GM13976 (cell line): ENCODE measurements around the gene RNF167.

Experiments used
- DNase-seq: peaks from one replicate; pipeline ENCODE4 v3.0.0; 2012; ENCODE audit warnings: low spot score
- in situ Hi-C: fragments of 300-500 bp; cut with MboI; formaldehyde crosslinking; loops from one replicate; pipeline ENCODE4 v1.12.0; 2022; ENCODE audit warnings: low sequenced_read_pairs, mixed read lengths, inconsistent platforms; ENCODE audit not compliant: unreplicated experiment
- TF ChIP-seq, protein P1 (sequence below): IDR thresholded peaks from 2 replicates; pipeline ENCODE4 v1.5.1; 2012; ENCODE audit warnings: borderline replicate concordance, mild to moderate bottlenecking; ENCODE audit not compliant: insufficient read depth; ENCODE audit errors: extremely low read depth, missing control alignments, control extremely low read depth

The RNF167 gene

DNA sequence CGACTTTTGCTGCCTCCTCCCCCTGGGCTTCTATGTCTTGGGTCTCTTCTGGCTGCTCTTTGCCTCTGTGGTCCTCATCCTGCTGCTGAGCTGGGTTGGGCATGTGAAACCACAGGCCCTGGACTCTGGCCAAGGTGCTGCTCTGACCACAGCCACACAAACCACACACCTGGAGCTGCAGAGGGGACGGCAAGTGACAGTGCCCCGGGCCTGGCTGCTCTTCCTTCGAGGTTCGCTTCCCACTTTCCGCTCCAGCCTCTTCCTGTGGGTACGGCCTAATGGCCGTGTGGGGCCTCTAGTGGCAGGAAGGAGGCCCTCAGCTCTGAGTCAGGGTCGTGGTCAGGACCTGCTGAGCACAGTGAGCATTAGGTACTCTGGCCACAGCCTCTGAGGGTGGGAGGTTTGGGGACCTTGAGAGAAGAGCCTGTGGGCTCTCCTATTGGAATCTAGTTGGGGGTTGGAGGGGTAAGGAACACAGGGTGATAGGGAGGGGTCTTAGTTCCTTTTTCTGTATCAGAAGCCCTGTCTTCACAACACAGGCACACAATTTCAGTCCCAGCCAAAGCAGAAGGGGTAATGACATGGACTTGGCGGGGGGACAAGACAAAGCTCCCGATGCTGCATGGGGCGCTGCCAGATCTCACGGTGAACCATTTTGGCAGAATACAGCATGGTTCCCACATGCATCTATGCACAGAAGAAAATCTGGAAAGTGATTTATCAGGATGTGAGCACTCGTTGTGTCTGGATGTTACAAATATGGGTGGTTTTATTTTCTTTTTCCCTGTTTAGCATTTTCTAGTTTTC is 5.7 kb upstream of the RNF167 start:
- DNase-seq = peak; percentile 58
- in situ Hi-C loops = no loop called here
- TF ChIP-seq, protein P1, sequence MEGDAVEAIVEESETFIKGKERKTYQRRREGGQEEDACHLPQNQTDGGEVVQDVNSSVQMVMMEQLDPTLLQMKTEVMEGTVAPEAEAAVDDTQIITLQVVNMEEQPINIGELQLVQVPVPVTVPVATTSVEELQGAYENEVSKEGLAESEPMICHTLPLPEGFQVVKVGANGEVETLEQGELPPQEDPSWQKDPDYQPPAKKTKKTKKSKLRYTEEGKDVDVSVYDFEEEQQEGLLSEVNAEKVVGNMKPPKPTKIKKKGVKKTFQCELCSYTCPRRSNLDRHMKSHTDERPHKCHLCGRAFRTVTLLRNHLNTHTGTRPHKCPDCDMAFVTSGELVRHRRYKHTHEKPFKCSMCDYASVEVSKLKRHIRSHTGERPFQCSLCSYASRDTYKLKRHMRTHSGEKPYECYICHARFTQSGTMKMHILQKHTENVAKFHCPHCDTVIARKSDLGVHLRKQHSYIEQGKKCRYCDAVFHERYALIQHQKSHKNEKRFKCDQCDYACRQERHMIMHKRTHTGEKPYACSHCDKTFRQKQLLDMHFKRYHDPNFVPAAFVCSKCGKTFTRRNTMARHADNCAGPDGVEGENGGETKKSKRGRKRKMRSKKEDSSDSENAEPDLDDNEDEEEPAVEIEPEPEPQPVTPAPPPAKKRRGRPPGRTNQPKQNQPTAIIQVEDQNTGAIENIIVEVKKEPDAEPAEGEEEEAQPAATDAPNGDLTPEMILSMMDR = peak; percentile 29

DNA sequence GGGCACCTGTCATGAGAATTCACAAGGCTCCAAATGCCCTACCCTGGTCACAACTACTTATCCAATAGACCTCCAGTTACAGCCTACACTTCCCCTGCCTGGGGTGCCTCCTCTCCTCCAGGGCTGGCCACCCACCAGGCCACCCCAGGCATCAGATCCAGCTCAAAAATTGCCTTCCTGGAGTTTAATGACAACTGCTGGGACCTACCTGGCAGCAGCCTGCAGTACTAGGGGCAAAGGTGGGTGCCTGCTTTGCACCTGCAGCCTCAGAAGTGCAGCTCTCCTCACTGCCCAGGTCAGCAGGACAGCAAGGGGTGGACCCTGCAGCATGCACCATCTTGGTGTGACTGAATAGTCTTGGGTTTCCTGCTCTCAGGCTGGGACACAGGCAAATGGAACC is 4.4 kb upstream of the RNF167 start:
- TF ChIP-seq, protein P1 = no peak
- DNase-seq = no peak
- in situ Hi-C loops = no loop called here

DNA sequence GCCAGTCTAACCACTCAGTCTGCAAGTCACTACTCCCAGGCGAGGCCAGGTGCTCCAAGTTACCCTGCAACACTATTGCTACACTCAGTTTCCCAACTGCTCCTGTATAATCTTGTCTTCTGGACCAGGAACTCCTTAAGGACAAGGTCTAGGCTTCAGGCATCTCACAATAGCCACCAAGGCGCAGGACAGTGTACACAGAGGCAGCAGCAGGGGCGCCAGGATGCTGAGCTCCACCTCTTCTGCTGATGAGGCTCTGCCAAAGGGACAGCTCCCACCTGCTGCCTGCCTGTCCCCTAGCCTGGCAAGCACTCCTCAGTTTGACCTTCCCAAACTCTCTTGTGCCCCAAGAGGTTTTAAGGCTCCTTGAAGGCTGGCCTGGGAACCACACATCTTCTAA is 3.6 kb upstream of the RNF167 start:
- no peak for DNase-seq
- in situ Hi-C loops = no loop called here
- TF ChIP-seq, protein P1 = no peak

DNA sequence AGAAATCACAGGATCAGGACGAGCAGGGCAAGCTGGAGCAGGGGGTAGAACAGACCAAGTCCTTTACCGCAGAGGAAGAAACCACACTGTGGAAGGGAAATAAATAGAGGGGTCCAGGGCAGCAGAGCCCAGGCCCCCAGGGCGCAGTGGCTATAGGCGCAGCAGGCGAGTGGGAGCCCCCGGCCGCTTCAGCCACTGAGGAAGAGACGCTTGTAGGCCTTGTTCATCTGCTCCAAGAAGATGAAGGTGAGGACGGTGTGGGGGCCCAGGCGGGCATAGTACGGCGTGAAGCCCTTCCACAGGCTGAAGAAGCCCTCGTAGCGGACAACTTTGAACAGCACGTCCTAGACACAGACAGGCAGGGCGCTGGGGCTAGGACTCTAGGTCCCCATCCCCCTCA is 2.5 kb upstream of the RNF167 start:
- in situ Hi-C loops = no loop called here
- no peak for DNase-seq
- TF ChIP-seq, protein P1 = no peak

DNA sequence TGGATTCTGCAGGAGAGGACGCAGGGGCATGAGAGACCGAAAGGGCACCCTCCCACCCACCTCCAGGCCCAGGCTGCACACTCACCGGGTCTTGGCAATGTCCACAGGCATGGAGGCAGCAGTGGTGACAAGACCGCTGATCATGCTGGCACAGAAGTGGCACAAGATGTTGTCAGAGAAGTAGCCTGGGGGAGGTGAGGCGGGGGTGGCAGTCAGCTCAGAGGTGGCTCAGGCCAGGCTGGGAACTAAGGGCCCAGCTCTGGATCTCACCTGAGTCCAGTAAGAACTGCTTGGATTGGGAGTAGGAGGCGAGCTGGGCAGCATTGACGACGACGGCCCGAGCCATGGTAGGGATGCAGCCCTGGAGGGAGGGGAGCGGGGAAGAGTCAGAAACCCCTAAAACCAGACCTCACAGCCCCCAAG is 2.0 kb upstream of the RNF167 start:
- TF ChIP-seq, protein P1 = no peak
- in situ Hi-C loops = no loop called here
- no peak for DNase-seq

DNA sequence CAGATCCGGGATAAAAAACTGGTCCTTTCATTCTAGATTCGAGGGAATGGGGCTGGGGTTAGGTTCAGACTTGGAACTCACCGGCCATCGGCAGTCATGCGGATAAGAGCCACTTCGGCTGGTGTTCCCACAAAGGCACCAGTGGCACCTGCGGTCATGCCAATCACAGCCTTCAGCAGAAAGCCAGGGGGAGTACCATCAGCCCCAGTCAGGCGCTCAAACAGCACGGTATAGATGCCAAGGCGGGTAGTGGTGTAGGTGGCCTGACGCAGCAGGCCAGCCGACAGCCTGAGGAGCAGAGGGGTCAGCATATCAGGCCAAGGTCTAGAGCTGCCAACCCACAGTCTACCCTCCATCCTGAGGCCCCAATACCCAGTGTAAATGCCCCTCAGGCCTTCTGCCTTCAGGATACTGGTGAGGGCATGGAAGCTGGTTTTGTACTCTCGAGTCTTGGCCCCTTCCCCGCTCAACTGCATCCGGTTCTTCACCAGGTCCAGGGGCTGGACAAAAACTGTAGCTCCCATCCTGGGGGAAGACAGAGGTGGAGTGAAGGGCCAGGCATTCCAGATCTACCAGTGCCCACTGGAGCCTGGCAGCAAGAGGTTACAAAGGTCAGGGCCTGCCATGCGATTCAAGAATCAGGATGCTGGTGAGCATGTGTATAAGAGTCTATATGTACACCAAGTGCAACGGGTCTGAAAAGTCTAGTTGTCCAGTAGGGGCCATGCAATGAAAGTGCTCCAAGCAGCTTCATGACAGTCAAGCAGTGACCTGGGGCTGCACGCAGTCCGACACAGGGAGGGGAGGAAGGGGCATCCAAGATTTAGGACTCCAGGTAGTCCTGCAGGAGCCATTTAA is 1.2 kb upstream of the RNF167 start:
- in situ Hi-C loops = no loop called here
- TF ChIP-seq, protein P1 = no peak
- DNase-seq = no peak

DNA sequence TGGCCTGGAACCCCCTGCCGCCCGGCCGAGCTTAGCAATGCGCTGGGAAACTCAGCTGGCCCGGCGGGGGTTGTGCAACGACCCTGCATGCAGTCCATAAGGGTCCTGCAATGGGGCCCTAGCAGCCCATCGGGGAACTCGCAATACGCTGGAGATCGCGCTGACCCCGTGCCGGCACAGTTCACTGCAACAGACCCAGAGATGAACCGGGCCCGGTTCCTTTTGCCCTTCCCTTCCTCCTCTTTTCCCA is 597 bp upstream of the RNF167 start:
- TF ChIP-seq, protein P1 = no peak
- in situ Hi-C loops = no loop called here
- DNase-seq = no peak
